HG03060 (cell line): Measurements from ENCODE around the gene SLIT1.

Source experiments
- ATAC-seq: cut with Tn5 transposase; IDR thresholded peaks from one replicate; pipeline ENCODE4 v1.9.1; 2021; ENCODE audit warnings: low read depth, moderate number of reproducible peaks; ENCODE audit not compliant: unreplicated experiment

The SLIT1 gene

GRCh38 chr10:97069026-97069425 is 116.7 kb downstream of the SLIT1 start:
- ATAC-seq = no peak

GRCh38 chr10:97067716-97068391 is 117.9 kb downstream of the SLIT1 start:
- ATAC-seq = no peak

GRCh38 chr10:97066877-97067555 is 118.7 kb downstream of the SLIT1 start:
- ATAC-seq = no peak

- ATAC-seq = no peak
Observed at GRCh38 chr10:97065686-97066660, 119.8 kb downstream of the SLIT1 start.

GRCh38 chr10:97065128-97065527 is 120.6 kb downstream of the SLIT1 start:
- no peak for ATAC-seq

- ATAC-seq = no peak
Observed at GRCh38 chr10:97063983-97064837, 121.5 kb downstream of the SLIT1 start.

GRCh38 chr10:97063271-97063982 is 122.3 kb downstream of the SLIT1 start:
- ATAC-seq = no peak

- ATAC-seq = no peak
Observed at GRCh38 chr10:97062456-97062855, 123.3 kb downstream of the SLIT1 start.

GRCh38 chr10:97062046-97062445 is 123.7 kb downstream of the SLIT1 start:
- no peak for ATAC-seq

- no peak for ATAC-seq
Observed at GRCh38 chr10:97061423-97061822, 124.3 kb downstream of the SLIT1 start.

GRCh38 chr10:97060441-97061084 is 125.2 kb downstream of the SLIT1 start:
- ATAC-seq = no peak

GRCh38 chr10:97059872-97060205 is 125.9 kb downstream of the SLIT1 start:
- no peak for ATAC-seq

GRCh38 chr10:97059006-97059871 is 126.5 kb downstream of the SLIT1 start:
- no peak for ATAC-seq

- ATAC-seq = no peak
Observed at GRCh38 chr10:97058521-97058920, 127.2 kb downstream of the SLIT1 start.

- no peak for ATAC-seq
Observed at GRCh38 chr10:97057491-97058235, 128.1 kb downstream of the SLIT1 start.

GRCh38 chr10:97056003-97056630 is 129.6 kb downstream of the SLIT1 start:
- ATAC-seq = no peak

GRCh38 chr10:97053276-97053675 is 132.5 kb downstream of the SLIT1 start:
- no peak for ATAC-seq
